Measurements from ENCODE around the gene TRMT61B. TPM values are rescaled to one million over a fixed set of nuclear protein-coding genes. Genes with fewer than 3 reads are reported as not detected.

Gene TRMT61B
- total and polyA plus RNA-seq, 2 of the 13 experiments (the other 11 are each of a cell fraction or from before 2014, with no cell fraction given) = 19.7 to 23.5 TPM

DNA sequence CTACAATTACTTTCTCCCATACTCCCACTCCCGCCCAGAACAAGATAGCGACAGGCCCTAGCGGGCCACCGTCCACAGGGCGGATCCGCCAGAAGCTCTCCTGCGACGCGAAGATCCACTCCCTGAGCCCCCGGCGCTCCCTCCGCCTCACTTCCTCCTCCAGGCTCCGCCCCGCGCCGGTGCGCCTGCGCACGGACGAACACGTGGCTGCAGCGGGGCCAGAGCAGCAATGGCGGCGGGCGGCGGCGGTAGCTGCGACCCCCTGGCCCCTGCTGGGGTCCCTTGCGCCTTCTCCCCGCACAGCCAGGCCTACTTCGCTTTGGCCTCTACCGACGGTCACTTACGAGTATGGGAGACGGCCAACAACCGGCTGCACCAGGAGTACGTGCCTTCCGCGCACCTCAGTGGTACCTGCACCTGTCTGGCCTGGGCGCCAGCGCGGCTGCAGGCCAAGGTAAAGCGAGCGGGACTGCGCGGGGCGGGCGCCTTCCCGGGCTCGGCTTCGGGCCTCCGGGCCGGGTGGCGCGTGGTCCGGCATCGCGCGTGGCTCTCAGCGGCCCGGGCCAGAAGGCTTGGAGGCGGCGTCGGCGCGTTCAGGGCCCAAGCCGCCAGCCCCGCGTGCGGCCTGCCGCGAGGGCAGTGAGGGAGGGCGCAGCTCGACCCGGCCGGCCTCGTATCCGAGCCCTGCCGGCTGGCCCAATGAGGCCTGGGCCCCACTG is 24.5 kb upstream of the TRMT61B start, which contains the start of gene WDR43 (continued):
- TF ChIP-seq ZNF354B (CRISPR knock-in tag; IDR thresholded peaks at IDR 0.05) = peak; percentile 36; the same call in 1 of the 2 replicates
- TF ChIP-seq MED1 (CRISPR knock-in tag; IDR thresholded peaks at IDR 0.05) = peak; percentile 30
- TF ChIP-seq CEBPB (IDR thresholded peaks at IDR 0.05; ENCODE audit: borderline replicate concordance, low read depth, low read length) = no peak
- TF ChIP-seq RBM39 (IDR thresholded peaks at IDR 0.05; ENCODE audit: low read depth, low read length, poor library complexity, severe bottlenecking) = peak; percentile 96
- peak; percentile 89; the same call in 1 of the 2 replicates for TF ChIP-seq NFATC3 (CRISPR knock-in tag; IDR thresholded peaks at IDR 0.05)
- peak; percentile 36; the same call in 1 of the 2 replicates for TF ChIP-seq ZBTB4 (CRISPR knock-in tag; IDR thresholded peaks at IDR 0.05; ENCODE audit: borderline replicate concordance)
- TF ChIP-seq ATF3 (CRISPR knock-in tag; IDR thresholded peaks at IDR 0.05) = peak; percentile 75; the same call in 1 of the 2 replicates
- TF ChIP-seq NR2C2 (CRISPR knock-in tag; IDR thresholded peaks at IDR 0.05; ENCODE audit: borderline replicate concordance) = peak; percentile 81
- peak; percentile 34; the same call in 1 of the 2 replicates for TF ChIP-seq NR2F2 (IDR thresholded peaks at IDR 0.05; ENCODE audit: borderline replicate concordance, low read depth)
- peak; percentile 90 for TF ChIP-seq ZMAT3 (CRISPR knock-in tag; conservative IDR thresholded peaks at IDR 0.05)
- peak; percentile 54; the same call in 1 of the 2 replicates for TF ChIP-seq MIER2 (CRISPR knock-in tag; IDR thresholded peaks at IDR 0.05)
- TF ChIP-seq ZNF180 (CRISPR knock-in tag; IDR thresholded peaks at IDR 0.05; ENCODE audit: borderline replicate concordance, low read depth) = no peak
- peak; percentile 90; the same call in 1 of the 2 replicates for TF ChIP-seq ZNF225 (CRISPR knock-in tag; IDR thresholded peaks at IDR 0.05)
- TF ChIP-seq, protein P1, sequence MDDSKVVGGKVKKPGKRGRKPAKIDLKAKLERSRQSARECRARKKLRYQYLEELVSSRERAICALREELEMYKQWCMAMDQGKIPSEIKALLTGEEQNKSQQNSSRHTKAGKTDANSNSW (CRISPR knock-in tag; IDR thresholded peaks at IDR 0.05; ENCODE audit: borderline replicate concordance) = peak; percentile 61; the same call in 1 of the 2 replicates
- TF ChIP-seq ZNF772 (CRISPR knock-in tag; IDR thresholded peaks at IDR 0.05) = peak; percentile 72
- TF ChIP-seq ZNF563 (CRISPR knock-in tag; IDR thresholded peaks at IDR 0.05) = peak; percentile 87
- peak; percentile 89 for TF ChIP-seq ARNT2 (CRISPR knock-in tag; IDR thresholded peaks at IDR 0.05; ENCODE audit: low read depth)
- TF ChIP-seq ZNF746 (CRISPR knock-in tag; IDR thresholded peaks at IDR 0.05) = no peak; the same call in 1 of the 2 replicates
- no peak; the same call in 1 of the 2 replicates for TF ChIP-seq NCOA2 (CRISPR knock-in tag; IDR thresholded peaks at IDR 0.05)
- TF ChIP-seq ZNF761 (CRISPR knock-in tag; conservative IDR thresholded peaks at IDR 0.05) = 0 out of 2 replicates have a peak, but pooled peaks have one; percentile 51
- TF ChIP-seq, protein P2, sequence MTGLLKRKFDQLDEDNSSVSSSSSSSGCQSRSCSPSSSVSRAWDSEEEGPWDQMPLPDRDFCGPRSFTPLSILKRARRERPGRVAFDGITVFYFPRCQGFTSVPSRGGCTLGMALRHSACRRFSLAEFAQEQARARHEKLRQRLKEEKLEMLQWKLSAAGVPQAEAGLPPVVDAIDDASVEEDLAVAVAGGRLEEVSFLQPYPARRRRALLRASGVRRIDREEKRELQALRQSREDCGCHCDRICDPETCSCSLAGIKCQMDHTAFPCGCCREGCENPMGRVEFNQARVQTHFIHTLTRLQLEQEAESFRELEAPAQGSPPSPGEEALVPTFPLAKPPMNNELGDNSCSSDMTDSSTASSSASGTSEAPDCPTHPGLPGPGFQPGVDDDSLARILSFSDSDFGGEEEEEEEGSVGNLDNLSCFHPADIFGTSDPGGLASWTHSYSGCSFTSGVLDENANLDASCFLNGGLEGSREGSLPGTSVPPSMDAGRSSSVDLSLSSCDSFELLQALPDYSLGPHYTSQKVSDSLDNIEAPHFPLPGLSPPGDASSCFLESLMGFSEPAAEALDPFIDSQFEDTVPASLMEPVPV (CRISPR knock-in tag; IDR thresholded peaks at IDR 0.05) = peak; percentile 94
- TF ChIP-seq CREB1 (IDR thresholded peaks at IDR 0.05) = peak; percentile 81
- peak; percentile 81; the same call in 1 of the 2 replicates for TF ChIP-seq CREB1 (CRISPR knock-in tag; IDR thresholded peaks at IDR 0.05)
- TF ChIP-seq HMG20B (CRISPR knock-in tag; conservative IDR thresholded peaks at IDR 0.05) = no peak
- no peak for TF ChIP-seq ZNF143 (CRISPR knock-in tag; IDR thresholded peaks at IDR 0.05)
- TF ChIP-seq ZMYM2 (CRISPR knock-in tag; IDR thresholded peaks at IDR 0.05) = no peak
